ENCODE measurements around the gene PPM1H.

DNA sequence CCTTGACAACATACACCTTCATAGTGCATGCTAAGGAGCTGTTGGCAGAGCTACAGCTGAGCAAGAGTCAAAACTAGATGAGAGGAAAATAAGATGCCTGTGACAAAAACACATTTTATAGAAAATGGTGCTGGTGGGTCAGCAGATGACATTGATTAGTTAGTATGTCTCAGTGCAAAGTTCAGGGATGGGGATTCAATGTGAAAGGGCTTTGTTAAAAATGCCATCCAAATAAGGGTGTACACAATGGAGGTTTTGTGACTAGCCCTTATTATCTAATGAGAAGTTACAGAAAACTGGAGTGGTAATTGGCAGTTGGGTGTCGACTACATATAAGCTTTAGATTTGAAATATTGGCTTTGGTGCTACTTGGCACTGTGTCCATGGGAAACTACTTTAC is 299.3 kb downstream of the PPM1H start:
- no peak for TF ChIP-seq POLR2A (IDR thresholded peaks at IDR 0.05)
- TF ChIP-seq POLR2AphosphoS5 (IDR thresholded peaks at IDR 0.05), result no peak

Measured in prostate gland (tissue), 1 donor.